GM12875 (cell line): Measurements from ENCODE around the gene ZNF3.

ENCODE experiments used
- H3K4me3 ChIP-seq: one replicate; pipeline ENCODE4 v1.5.1; 2011; ENCODE audit warnings: low read depth, low read length, control low read depth
- CTCF ChIP-seq: IDR thresholded peaks from 2 replicates; pipeline ENCODE4 v1.5.1; 2011; ENCODE audit warnings: low read depth, mild to moderate bottlenecking, control low read depth, inconsistent platforms, low read length, moderate library complexity, borderline replicate concordance; ENCODE audit not compliant: insufficient read depth

ZNF3 gene

DNA sequence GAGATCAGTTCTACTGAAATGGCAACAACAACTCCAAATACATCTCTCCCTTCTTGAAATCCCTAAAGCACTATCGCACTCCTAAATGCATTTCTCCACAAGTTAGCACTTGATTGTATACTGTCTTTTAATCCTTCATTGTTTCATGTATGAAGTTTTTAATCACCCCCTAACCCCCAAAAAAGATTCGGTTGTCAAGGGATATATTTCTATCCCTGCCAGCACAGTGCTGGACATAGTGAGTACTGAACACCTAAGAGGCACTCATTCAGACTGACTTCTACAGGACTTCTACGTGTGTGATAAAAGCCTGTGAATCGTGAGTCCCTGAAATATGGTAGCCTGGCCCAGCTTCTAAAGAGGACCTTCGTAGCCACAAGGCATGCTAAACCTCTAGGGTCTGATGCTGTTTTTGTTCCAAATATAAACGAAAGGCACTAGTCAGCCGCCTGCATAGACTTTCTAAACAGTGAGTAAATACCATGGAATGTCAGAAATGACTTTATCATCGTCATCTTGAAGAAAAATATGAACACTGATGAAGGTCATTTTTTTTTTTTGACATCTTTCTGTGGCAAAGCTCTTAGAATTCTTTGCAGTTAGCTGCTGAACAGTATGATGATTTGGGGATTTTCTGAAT is 46.5 kb downstream of the ZNF3 start:
- no peak overlapping the region for H3K4me3 ChIP-seq
- TF ChIP-seq CTCF = no peak

- no peak overlapping the region for H3K4me3 ChIP-seq
- TF ChIP-seq CTCF = no peak
These were observed 48.0 kb downstream of the ZNF3 start for GRCh38 chr7:100033526-100033925.

DNA sequence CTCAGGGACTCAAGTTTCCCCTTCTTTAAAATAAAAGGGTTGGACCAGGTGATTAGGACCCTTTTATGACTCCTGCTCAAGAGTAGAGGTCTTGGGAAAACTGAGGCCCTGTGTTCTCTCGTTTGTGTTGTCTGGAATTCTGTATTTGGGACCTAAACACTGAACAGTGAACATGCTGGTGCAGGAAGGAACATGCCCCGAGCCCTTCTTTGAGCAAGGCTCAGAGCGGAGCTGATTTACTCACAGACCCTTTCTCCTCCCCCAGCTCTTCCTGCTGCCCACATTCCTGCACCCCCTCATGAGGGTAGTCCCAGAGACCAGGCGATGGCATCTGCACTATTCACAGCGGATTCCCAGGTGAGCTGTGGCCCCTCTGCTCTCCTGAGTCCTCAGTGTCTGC is 51.9 kb downstream of the ZNF3 start:
- no peak overlapping the region for H3K4me3 ChIP-seq
- no peak for TF ChIP-seq CTCF

GRCh38 chr7:100027197-100027596 is 54.3 kb downstream of the ZNF3 start:
- no peak for TF ChIP-seq CTCF
- H3K4me3 ChIP-seq = no peak overlapping the region

DNA sequence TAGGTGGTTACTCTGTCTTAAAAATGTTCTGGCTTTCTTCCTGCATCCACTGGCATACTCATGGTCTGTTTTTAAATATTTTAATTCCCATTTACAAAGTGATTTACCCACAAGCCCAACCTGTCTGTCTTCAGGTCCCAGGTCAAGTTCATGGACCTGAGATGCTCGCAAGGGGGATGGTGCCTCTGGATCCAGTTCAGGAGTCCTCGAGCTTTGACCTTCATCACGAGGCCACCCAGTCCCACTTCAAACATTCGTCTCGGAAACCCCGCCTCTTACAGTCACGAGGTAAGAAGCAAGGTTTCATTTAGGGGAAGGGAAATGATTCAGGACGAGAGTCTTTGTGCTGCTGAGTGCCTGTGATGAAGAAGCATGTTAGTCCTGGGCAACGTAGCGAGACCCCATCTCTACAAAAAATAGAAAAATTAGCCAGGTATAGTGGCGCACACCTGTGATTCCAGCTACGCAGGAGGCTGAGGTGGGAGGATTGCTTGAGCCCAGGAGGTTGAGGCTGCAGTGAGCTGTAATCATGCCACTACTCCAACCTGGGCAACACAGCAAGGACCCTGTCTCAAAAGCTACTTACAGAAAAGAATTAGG is 57.4 kb downstream of the ZNF3 start:
- no peak for TF ChIP-seq CTCF
- H3K4me3 ChIP-seq = no peak overlapping the region

- no peak for TF ChIP-seq CTCF
These were observed 58.0 kb downstream of the ZNF3 start for GRCh38 chr7:100023526-100023925.

DNA sequence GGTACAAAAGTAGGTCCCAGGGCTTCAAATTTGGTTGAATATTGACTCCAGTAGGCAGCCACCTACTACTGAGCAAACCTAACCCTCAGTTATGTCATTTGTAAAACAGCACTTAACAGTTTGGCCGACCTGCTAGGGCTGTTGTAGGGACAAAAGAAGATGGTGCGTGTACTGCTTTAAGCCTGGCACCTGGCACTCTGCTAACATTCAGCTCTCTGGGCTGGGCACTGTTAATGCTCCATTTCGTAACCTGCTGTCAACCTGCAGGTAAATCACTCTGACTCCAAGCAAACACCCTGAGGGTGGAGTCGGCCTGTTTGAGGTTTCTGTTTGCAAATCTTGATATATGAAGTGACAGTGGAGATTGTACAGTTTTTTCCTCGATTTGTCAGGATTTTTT is 58.9 kb downstream of the ZNF3 start:
- no peak overlapping the region for H3K4me3 ChIP-seq

More at GRCh38 chr7:100023526-100023925, 58.0 kb downstream of the ZNF3 start:
- no peak overlapping the region for H3K4me3 ChIP-seq

More for the DNA sequence above, 58.9 kb downstream of the ZNF3 start:
- TF ChIP-seq CTCF = no peak
